Endothelial cell of umbilical vein (primary cell): Measurements from ENCODE around the gene TMPRSS13. TPM values are rescaled to one million over a fixed set of nuclear protein-coding genes. Genes with fewer than 3 reads are reported as not detected.

Experiments
- BruUV-seq: library from RNA; stranded (reverse); fragments of 400-500 nt; replicated peaks from 2 replicates; lab custom pipeline; 2021; lab: Mats Ljungman, UMichigan
- CTCF ChIA-PET: fragments of 300-600, 350-600 bp; sonication (Branson Sonifier 250); formaldehyde crosslinking; loops from one replicate; lab custom pipeline; 2021; ENCODE audit warnings: antibody characterized with exemption, inconsistent platforms; lab: Charles Lee
- POLR2A ChIA-PET: fragments of 300-600, 350-600 bp; sonication (Branson Sonifier 250); formaldehyde crosslinking; loops from one replicate; lab custom pipeline; 2021; ENCODE audit warnings: antibody characterized with exemption, inconsistent platforms; lab: Charles Lee
- DNase-seq: peaks from one replicate; pipeline ENCODE4 v3.0.0-alpha.2; 2011; ENCODE audit warnings: low read depth, low spot score
- FAIRE-seq: peaks from 2 replicates; lab custom pipeline; 2011; peaks lifted over from hg19 to GRCh38; lab: Jason Lieb, UNC
- H2AFZ ChIP-seq: 2 replicates; pipeline ENCODE4 v1.6.0; 2012; ENCODE audit warnings: low read depth, low read length, control low read depth, inconsistent platforms
- H3K27ac ChIP-seq: 2 replicates; pipeline ENCODE4 v1.5.1; 2011; ENCODE audit warnings: low read depth, mild to moderate bottlenecking, control low read depth, low read length, moderate library complexity; ENCODE audit not compliant: insufficient read depth
- H3K27me3 ChIP-seq, 2 experiments: 2 replicates each; pipeline versions ENCODE4 v1.6.0 to v1.6.1; 2011; ENCODE audit warnings: low read length in 2 of 2, mixed read lengths in 1 of 2; ENCODE audit not compliant: control insufficient read depth in 2 of 2, insufficient read depth in 2 of 2
- H3K36me3 ChIP-seq, 2 experiments: 2 replicates in 1 of 2; 3 replicates in 1 of 2; pipeline ENCODE4 v1.5.1; 2011; ENCODE audit warnings: low read length in 2 of 2, mild to moderate bottlenecking in 1 of 2, moderate library complexity in 1 of 2; ENCODE audit not compliant: control insufficient read depth in 2 of 2, insufficient read depth in 2 of 2; ENCODE audit errors: extremely low read depth in 1 of 2
- H3K4me1 ChIP-seq: 3 replicates; pipeline ENCODE4 v1.5.1; 2011; ENCODE audit warnings: mild to moderate bottlenecking, low read length; ENCODE audit not compliant: control insufficient read depth, insufficient read depth; ENCODE audit errors: extremely low read depth
- H3K4me2 ChIP-seq: 2 replicates; pipeline ENCODE4 v1.6.1; 2011; ENCODE audit warnings: low read length, control low read depth, mixed read lengths; ENCODE audit not compliant: insufficient read depth
- H3K4me3 ChIP-seq, 3 experiments: fragments of 200-600 bp in 1 of 3; sonication (generic), shearing (Covaris generic) in 1 of 3; replicated peaks in 1 of 3; 2 replicates each; pipeline ENCODE4 v1.5.1; 2011 to 2016; ENCODE audit warnings: control low read depth in 3 of 3, low read length in 3 of 3, mild to moderate bottlenecking in 2 of 3, inconsistent platforms in 1 of 3, low read depth in 1 of 3, moderate library complexity in 1 of 3; ENCODE audit not compliant: insufficient read depth in 1 of 3
- H3K79me2 ChIP-seq: 2 replicates; pipeline ENCODE4 v1.6.0; 2012; ENCODE audit warnings: low read length, inconsistent platforms; ENCODE audit not compliant: control insufficient read depth, insufficient read depth
- H3K9ac ChIP-seq: replicated peaks from 2 replicates; pipeline ENCODE3; 2011; ENCODE audit warnings: low read length, control low read depth; ENCODE audit not compliant: insufficient read depth; ENCODE audit errors: extremely low read depth
- H3K9me1 ChIP-seq: replicated peaks from 3 replicates; pipeline ENCODE4 v1.6.0; 2011; ENCODE audit warnings: mild to moderate bottlenecking, low read length; ENCODE audit not compliant: control insufficient read depth, insufficient read depth; ENCODE audit errors: extremely low read depth
- H3K9me3 ChIP-seq: replicated peaks from 2 replicates; pipeline ENCODE4 v1.5.1; 2012; ENCODE audit warnings: low read length, inconsistent platforms; ENCODE audit not compliant: control insufficient read depth, insufficient read depth
- H4K20me1 ChIP-seq: replicated peaks from 2 replicates; pipeline ENCODE3; 2011; ENCODE audit warnings: mild to moderate bottlenecking, low read length; ENCODE audit not compliant: control insufficient read depth, insufficient read depth; ENCODE audit errors: extremely low read depth
- EZH2 ChIP-seq: IDR thresholded peaks from 2 replicates; pipeline ENCODE4 v1.6.1; 2012; ENCODE audit warnings: borderline replicate concordance, low read depth, mild to moderate bottlenecking, moderate library complexity, low read length, inconsistent platforms; ENCODE audit not compliant: severe bottlenecking
- FOS ChIP-seq: IDR thresholded peaks from 2 replicates; pipeline ENCODE4 v1.6.1; 2011; ENCODE audit warnings: mild to moderate bottlenecking, low read length, moderate library complexity, borderline replicate concordance; ENCODE audit not compliant: insufficient read depth
- GATA2 ChIP-seq: IDR thresholded peaks from 2 replicates; pipeline ENCODE4 v1.7.0; 2011; ENCODE audit warnings: low read depth, mild to moderate bottlenecking, moderate library complexity, mixed read lengths, low read length; ENCODE audit not compliant: insufficient read length, insufficient read depth
- JUN ChIP-seq: IDR thresholded peaks from 2 replicates; pipeline ENCODE4 v1.6.1; 2011; ENCODE audit warnings: borderline replicate concordance, low read depth; ENCODE audit not compliant: insufficient read length, insufficient read depth
- MAX ChIP-seq: IDR thresholded peaks from 2 replicates; pipeline ENCODE4 v1.6.1; 2011; ENCODE audit not compliant: insufficient read depth, insufficient read length
- MYC ChIP-seq: IDR thresholded peaks from one replicate; pipeline ENCODE4 v1.6.1; 2011; ENCODE audit warnings: mild to moderate bottlenecking, low read depth, low read length
- POLR2A ChIP-seq: IDR thresholded peaks from 2 replicates; pipeline ENCODE4 v1.6.1; 2012; ENCODE audit warnings: low read depth, mild to moderate bottlenecking, control low read depth, low read length
- POLR2AphosphoS5 ChIP-seq: IDR thresholded peaks from 2 replicates; pipeline ENCODE4 v1.6.1; 2012; ENCODE audit warnings: low read depth, mild to moderate bottlenecking, control low read depth, low read length, moderate library complexity; ENCODE audit not compliant: insufficient read depth
- dilution Hi-C: fragments of 300-500 bp; cut with MboI; formaldehyde crosslinking; loops from one replicate; pipeline ENCODE4 v1.15.0; 2019; ENCODE audit warnings: low sequenced_read_pairs; ENCODE audit not compliant: extremely low pct_ligation_motif_present
- intact Hi-C: fragments of 100-400 bp; cut with micrococcal nuclease; formaldehyde crosslinking; loops from one replicate; pipeline ENCODE4 v1.10.0; 2022
- polyA plus RNA-seq, 4 experiments: library from polyadenylated mRNA; depleted of rRNA in 3 of 4; stranded (reverse) in 3 of 4; unstranded in 1 of 4; fragments of >200 nt; gene quantifications; 2 replicates each; pipeline versions ENCODE4 v1.2.1 to v1.2.3, GENCODE V29; 2011 to 2012; ENCODE audit warnings: missing spikeins in 1 of 4
- total RNA-seq: library from RNA; stranded (reverse); gene quantifications from 2 replicates; pipeline ENCODE4 v1.2.3, GENCODE V29; 2021
- TF ChIP-seq, protein P1 (sequence below), 2 donors: IDR thresholded peaks; 1 replicate in 1 of 2; 2 replicates in 1 of 2; pipeline ENCODE4 v1.5.1; 2011; ENCODE audit warnings: low read length in 2 of 2, mild to moderate bottlenecking in 2 of 2, moderate library complexity in 2 of 2, control low read depth in 1 of 2, inconsistent platforms in 1 of 2, low read depth in 1 of 2; ENCODE audit not compliant: insufficient read depth in 1 of 2; ENCODE audit errors: extremely low read depth in 1 of 2

The TMPRSS13 gene
- total and polyA plus RNA-seq, 2 donors (not counting 3 experiments of a cell fraction or from before 2014, with no cell fraction given), result 0.22 to 0.46 TPM

GRCh38 chr11:117900121-117900648 lies 29.0 kb downstream of the TMPRSS13 start:
- H3K36me3 ChIP-seq, result no peaks in the 10 kb centered on the region
- H3K9ac ChIP-seq, result no peak overlapping the region
- DNase-seq, result no peak
- H3K27me3 ChIP-seq, result peaks cover 5 to 12% of the 10 kb centered on the region in 2 experiments
- no TSS peak for BruUV-seq
- CTCF ChIA-PET, result interaction anchor here (1.5 to 2.0 kb wide), 3 partner anchors 47 to 93 kb away, joined by 4 to 5 read pairs (median 4); no protein-coding TSS in a partner anchor
- no peak for FAIRE-seq
- TF ChIP-seq EZH2, result no peak
- no peak for TF ChIP-seq POLR2A
- TF ChIP-seq, protein P1, sequence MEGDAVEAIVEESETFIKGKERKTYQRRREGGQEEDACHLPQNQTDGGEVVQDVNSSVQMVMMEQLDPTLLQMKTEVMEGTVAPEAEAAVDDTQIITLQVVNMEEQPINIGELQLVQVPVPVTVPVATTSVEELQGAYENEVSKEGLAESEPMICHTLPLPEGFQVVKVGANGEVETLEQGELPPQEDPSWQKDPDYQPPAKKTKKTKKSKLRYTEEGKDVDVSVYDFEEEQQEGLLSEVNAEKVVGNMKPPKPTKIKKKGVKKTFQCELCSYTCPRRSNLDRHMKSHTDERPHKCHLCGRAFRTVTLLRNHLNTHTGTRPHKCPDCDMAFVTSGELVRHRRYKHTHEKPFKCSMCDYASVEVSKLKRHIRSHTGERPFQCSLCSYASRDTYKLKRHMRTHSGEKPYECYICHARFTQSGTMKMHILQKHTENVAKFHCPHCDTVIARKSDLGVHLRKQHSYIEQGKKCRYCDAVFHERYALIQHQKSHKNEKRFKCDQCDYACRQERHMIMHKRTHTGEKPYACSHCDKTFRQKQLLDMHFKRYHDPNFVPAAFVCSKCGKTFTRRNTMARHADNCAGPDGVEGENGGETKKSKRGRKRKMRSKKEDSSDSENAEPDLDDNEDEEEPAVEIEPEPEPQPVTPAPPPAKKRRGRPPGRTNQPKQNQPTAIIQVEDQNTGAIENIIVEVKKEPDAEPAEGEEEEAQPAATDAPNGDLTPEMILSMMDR (IDR thresholded peaks at IDR 0.05; ENCODE audit: extremely low read depth in 1 of 2, insufficient read depth in 1 of 2, low read depth in 1 of 2, low read length in 2 of 2), result no peak
- no peak for TF ChIP-seq FOS
- no peak for TF ChIP-seq POLR2AphosphoS5
- TF ChIP-seq MAX, result no peak
- no peak for TF ChIP-seq GATA2
- TF ChIP-seq MYC, result no peak
- no peak for TF ChIP-seq JUN
- no peaks in the 10 kb centered on the region for H4K20me1 ChIP-seq
- no peak overlapping the region for H2AFZ ChIP-seq
- no peaks in the 10 kb centered on the region for H3K79me2 ChIP-seq
- no peak overlapping the region for H3K27ac ChIP-seq
- no peaks in the 10 kb centered on the region for H3K4me1 ChIP-seq
- no peaks in the 10 kb centered on the region for H3K9me1 ChIP-seq
- intact Hi-C loops, result no loop called here
- no peak overlapping the region for H3K4me3 ChIP-seq
- dilution Hi-C loops, result no loop called here
- H3K9me3 ChIP-seq, result no peaks in the 10 kb centered on the region
- POLR2A ChIA-PET, result no interaction called here
- no peak overlapping the region for H3K4me2 ChIP-seq
